ENCODE results near the gene CCHCR1. TPM values are rescaled to one million over a fixed set of nuclear protein-coding genes. Genes with fewer than 3 reads are reported as not detected.
A peak's percentile ranks its signal among the peaks of the same experiment; 100 is the strongest.

Gene CCHCR1
- total and polyA plus RNA-seq, 2 of the 13 experiments (the other 11 are each of a cell fraction or from before 2014, with no cell fraction given): 14.6 to 28.2 TPM

- TF ChIP-seq ZBTB34 (CRISPR knock-in tag; IDR thresholded peaks at IDR 0.05) (no peak), ZNF841 (CRISPR knock-in tag; IDR thresholded peaks at IDR 0.05; ENCODE audit: borderline replicate concordance) (no peak), ATF4 (CRISPR knock-in tag; IDR thresholded peaks at IDR 0.05) (peak in 1 of 2 experiments; percentile 72; a peak in 2 of 4 replicates), BORCS8-MEF2B (CRISPR knock-in tag; IDR thresholded peaks at IDR 0.05) (peak; percentile 71; the same call in 1 of the 2 replicates), PLRG1 (conservative IDR thresholded peaks at IDR 0.05) (no peak), MTF1 (CRISPR knock-in tag; IDR thresholded peaks at IDR 0.05) (no peak), ZNF235 (CRISPR knock-in tag; IDR thresholded peaks at IDR 0.05; ENCODE audit: borderline replicate concordance) (0 out of 2 replicates have a peak, but pooled peaks have one; percentile 51), ZNF580 (CRISPR knock-in tag; IDR thresholded peaks at IDR 0.05; ENCODE audit: borderline replicate concordance, low read depth) (peak; percentile 13; the same call in 1 of the 2 replicates), MYC (CRISPR knock-in tag; IDR thresholded peaks at IDR 0.05; ENCODE audit: borderline replicate concordance) (no peak), ZNF605 (CRISPR knock-in tag; IDR thresholded peaks at IDR 0.05) (peak; percentile 71), SRF (IDR thresholded peaks at IDR 0.05; ENCODE audit: low read depth, low read length) (no peak), ZNF746 (CRISPR knock-in tag; IDR thresholded peaks at IDR 0.05) (no peak; the same call in 1 of the 2 replicates), ZNF263 (CRISPR knock-in tag; IDR thresholded peaks at IDR 0.05) (peak; percentile 22; the same call in 1 of the 2 replicates), ZNF510 (CRISPR knock-in tag; IDR thresholded peaks at IDR 0.05; ENCODE audit: low read depth) (0 out of 2 replicates have a peak, but pooled peaks have one; percentile 54), KLF15 (CRISPR knock-in tag; IDR thresholded peaks at IDR 0.05; ENCODE audit: borderline replicate concordance) (no peak), ZBTB14 (CRISPR knock-in tag; IDR thresholded peaks at IDR 0.05) (no peak), CBX5 (CRISPR knock-in tag; IDR thresholded peaks at IDR 0.05; ENCODE audit: borderline replicate concordance) (peak; percentile 9; the same call in 1 of the 2 replicates), ZNF512B (CRISPR knock-in tag; IDR thresholded peaks at IDR 0.05; ENCODE audit: borderline replicate concordance) (no peak), PAWR (CRISPR knock-in tag; IDR thresholded peaks at IDR 0.05; ENCODE audit: borderline replicate concordance) (no peak)
These were observed 40.1 kb upstream of the CCHCR1 start (continued) for GRCh38 chr6:31197559-31198305.

Measured in HepG2 (cell line).